GM18861 (cell line): ENCODE data around the gene PPP1R14C.

ENCODE experiments used
- ATAC-seq: cut with Tn5 transposase; IDR thresholded peaks from one replicate; pipeline ENCODE4 v1.9.1; 2021; ENCODE audit not compliant: unreplicated experiment

PPP1R14C gene

DNA sequence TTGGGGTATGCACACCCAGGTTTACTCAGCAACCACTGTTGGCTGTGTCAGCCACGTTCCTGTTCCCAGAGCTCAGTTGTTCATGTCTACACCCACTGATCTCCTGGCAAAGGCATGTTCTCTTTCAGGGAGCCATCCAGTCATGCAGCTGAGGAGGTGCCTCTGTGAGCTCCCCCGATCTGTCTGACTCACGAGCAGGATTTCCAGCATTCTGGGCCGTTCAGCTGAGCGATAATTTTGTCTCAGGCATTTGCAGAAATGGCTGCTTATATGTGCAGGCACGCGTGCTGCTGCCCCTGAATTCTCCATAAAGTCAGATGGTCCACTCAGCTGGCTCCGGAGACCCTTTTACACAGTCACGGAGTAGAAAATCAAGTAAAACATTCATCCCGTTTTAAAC is 147.6 kb downstream of the PPP1R14C start:
- ATAC-seq, result no peak

DNA sequence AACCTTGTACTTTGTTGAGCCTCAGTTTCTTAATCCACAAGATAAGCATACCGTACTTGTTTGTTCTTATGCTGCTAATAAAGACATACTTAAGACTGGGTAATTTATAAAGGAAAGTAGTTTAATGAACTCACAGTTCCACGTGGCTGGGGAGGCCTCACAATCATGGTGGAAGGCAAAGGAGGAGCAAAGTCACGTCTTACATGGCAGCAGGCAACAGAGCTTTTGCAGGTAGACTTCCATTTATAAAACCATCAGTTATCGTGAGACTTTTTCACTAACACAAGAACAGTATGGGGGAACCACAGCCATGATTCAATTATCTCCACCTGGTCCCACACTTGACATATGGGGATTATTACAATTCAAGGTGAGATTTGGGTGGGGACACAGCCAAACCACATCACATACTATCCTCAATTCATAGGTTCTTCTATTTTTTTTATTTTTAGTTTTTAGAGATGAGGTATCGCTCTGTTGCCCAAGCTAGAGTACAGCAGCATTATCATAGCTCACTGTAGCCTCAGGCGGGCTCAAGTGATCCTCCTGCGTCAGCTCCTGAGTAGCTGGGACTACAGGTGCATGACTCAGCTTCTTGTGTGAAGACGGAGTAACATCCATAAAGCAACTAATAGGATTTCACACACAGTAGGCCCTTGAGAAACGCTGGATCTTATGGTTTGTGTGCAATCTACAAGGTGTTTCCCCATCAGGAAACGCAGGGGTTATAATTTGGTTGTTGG is 149.3 kb downstream of the PPP1R14C start:
- no peak for ATAC-seq

DNA sequence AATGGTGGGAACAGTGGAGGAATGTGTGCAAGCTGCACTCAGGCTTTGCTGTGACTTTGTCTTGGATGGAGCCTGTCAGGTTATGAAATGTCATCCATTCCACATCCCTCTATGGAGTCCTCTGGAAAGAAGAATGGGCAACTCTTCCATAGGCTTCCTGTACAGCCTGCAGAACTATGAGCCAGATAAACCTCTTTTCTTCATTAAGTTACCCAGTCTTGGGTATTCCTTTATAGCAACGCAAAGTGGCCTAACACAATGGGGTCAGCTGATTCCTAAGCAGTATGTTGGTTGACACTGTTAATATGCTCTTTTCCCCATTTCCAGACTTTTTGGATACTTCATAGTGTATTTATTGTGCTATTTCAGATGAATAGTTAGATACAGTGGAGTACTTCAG is 150.2 kb downstream of the PPP1R14C start:
- ATAC-seq, result no peak

DNA sequence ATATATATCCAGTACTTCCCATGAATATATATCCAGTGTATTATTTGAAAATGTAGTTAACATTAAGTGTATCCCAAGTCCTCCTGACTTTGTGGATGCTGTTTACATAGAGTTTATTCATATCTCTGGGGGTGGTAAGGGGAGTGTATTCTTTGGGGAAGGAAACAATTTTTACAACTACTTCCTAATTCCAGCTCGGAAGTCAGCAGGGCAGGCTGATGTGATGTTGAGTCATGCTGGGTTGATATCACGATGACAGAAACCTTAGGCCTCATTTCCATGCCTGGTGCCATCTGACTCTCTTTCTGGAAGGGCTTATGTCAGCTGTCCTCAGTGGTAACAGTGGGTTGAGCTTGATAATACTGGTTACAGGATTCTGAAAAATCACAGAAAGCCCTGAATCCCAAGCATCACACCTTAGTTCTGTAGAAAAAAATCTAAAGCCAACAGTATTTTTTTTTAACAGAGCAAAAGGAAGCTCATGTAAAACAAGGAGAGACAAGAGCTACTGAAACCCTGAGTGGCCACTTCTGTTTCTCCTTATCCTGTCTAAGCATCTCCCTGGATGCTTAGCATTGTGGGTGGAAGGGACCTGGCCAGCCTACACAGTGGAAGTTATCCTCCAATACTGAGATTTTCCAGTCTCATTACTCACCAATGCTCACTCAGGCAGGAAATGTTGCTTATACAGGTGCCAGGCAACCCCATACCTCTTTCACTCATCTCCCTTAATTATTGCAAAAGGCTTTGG is 150.8 kb downstream of the PPP1R14C start:
- ATAC-seq, result no peak

DNA sequence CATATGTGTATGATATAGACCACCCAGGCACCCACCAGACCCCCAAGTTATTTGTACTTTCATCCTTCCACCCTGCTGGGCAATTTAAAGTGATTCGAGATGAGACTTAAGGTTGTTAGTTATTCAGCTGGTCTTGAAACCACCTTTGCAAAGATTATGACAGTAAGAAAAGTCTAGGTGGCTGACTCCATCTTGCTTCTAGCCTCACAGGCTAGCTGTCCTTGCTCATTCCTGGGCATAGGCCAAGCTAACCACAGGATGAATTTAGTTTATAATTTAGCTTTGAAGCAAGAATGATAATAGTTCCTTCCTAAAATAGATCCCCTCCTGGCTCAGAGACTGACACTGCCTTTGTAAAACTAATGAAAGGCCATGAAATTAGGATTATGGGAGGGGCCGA is 154.0 kb downstream of the PPP1R14C start:
- ATAC-seq, result no peak

DNA sequence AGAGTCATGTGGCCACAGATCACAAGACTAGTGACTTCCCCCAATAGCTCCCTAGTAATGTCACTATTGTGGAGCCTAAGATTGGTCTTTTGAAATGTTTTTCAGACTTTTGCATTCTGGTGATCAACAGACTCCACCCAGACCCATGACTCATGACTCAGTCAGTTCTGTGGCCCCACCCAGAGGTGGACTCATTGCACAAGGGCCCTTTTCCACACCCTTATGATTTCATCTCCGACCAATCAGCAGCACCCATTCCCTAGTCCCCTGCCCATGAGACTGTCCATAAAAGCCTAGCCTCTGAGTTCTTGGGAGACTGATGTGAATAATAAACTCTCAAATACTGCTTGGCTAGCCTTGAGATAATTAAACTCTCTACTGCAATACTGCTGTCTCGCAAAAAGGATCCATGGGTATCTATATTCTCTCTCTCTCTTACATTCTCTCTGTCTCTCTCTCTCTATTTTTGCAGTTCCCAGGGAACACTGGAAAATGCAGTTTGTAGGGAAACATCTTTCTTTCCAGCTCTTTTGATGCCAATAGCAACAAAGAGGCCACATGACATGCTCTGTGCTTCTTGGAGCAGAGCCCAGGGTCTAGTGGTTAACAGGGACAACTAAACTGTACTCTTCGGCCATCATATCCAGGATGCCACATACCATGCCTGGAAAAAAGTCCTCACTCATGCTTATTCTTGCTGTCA is 154.6 kb downstream of the PPP1R14C start:
- no peak for ATAC-seq

DNA sequence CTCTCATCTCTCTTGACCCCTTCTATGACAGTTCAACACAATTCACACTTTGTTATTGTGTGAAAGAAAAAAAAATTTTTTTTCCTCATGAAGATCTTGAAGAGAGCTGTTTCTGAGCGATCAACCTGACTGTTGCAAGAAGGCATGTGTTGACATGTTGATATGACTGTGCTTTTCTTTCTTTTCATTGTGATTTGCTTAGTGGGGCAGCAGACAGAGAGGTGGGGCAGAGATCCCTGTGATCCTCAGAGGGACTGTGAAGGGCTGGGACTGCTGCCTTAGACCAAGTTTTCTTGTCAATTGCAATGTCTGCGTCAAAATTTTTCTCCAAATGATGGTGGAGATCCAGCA is 155.2 kb downstream of the PPP1R14C start:
- no peak for ATAC-seq

DNA sequence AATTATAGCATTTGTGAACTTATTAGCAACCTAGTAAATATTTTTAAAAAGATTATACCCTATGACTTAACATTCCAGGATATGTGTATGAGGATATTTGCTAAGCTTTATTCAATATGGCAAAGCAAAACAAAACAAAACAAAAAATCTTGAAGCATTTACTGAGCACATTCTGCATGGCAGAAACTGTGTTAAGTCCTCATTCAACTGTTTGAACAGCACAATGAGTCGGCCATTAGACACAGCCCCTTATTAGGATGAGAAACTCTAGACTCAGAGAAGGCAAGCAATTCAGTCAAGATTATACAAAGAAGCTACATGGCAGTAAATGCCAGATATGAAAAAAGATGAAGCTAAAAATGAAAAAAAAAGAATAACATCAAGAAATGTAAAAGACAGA is 155.8 kb downstream of the PPP1R14C start:
- no peak for ATAC-seq
